Uterus (tissue), 4 donors: ENCODE measurements around the gene STX19. TPM values are rescaled to one million over a fixed set of nuclear protein-coding genes. Genes with fewer than 3 reads are reported as not detected.

Source experiments
- DNase-seq, 2 donors: peaks; one replicate each; pipeline ENCODE4 v3.0.0-alpha.2; 2019 to 2020
- H3K27ac ChIP-seq, 2 donors: fragments of 200-600 bp; sonication (generic); 1 replicate in 1 of 2; 2 replicates in 1 of 2; pipeline ENCODE4 v1.5.1; 2016 to 2018
- H3K27me3 ChIP-seq, 2 donors: fragments of 200-600 bp; sonication (generic); one replicate each; pipeline ENCODE4 v1.5.1; 2018 to 2019; ENCODE audit warnings: control low read depth in 1 of 2
- H3K36me3 ChIP-seq, 2 donors: fragments of 200-600 bp; sonication (generic); one replicate each; pipeline ENCODE4 v1.5.1; 2019; ENCODE audit warnings: control low read depth in 1 of 2
- H3K4me1 ChIP-seq, 2 donors: fragments of 200-600 bp; sonication (generic); one replicate each; pipeline ENCODE4 v1.5.1; 2018 to 2019; ENCODE audit warnings: control low read depth in 1 of 2
- H3K4me3 ChIP-seq, 2 donors: fragments of 200-600 bp; sonication (generic); 1 replicate in 1 of 2; 2 replicates in 1 of 2; pipeline ENCODE4 v1.5.1; 2018 to 2019; ENCODE audit warnings: mild to moderate bottlenecking in 1 of 2
- H3K9me3 ChIP-seq, 2 donors: fragments of 200-600 bp; sonication (generic); one replicate each; pipeline ENCODE4 v1.5.1; 2019; ENCODE audit warnings: control low read depth in 1 of 2
- CTCF ChIP-seq, 4 experiments: fragments of 200-600 bp in 2 of 4; fragments of 450-650 bp in 2 of 4; sonication (generic) in 2 of 4; IDR thresholded peaks; one replicate each; pipeline ENCODE4 v1.5.1; 2016 to 2019; ENCODE audit warnings: antibody characterized with exemption in 4 of 4, mild to moderate bottlenecking in 2 of 4, moderate library complexity in 1 of 4
- POLR2A ChIP-seq, 2 donors: fragments of 450-650 bp; IDR thresholded peaks; one replicate each; pipeline ENCODE4 v1.6.1; 2016; ENCODE audit warnings: antibody characterized with exemption in 2 of 2, mild to moderate bottlenecking in 1 of 2, moderate library complexity in 1 of 2
- intact Hi-C: fragments of 100-400 bp; cut with DNase I; formaldehyde crosslinking; loops from one replicate; pipeline ENCODE4 v1.15.1; 2023; ENCODE audit warnings: low total_unique reads
- total RNA-seq, 4 donors: library from RNA; depleted of rRNA in 3 of 4; stranded (reverse); fragments of >200 nt in 3 of 4; gene quantifications; one replicate each; pipeline versions ENCODE4 v1.1.0 to v1.2.4, GENCODE V29; 2014 to 2023
- donor health status: DM: yes; HTN: yes; CAD: no.

Gene STX19
- total RNA-seq, 4 donors from 2014 or later = 1.5 TPM; not detected in 3

- H3K9me3 ChIP-seq = no peaks in the 10 kb centered on the region
- no peak overlapping the region for H3K4me3 ChIP-seq
- intact Hi-C loops = no loop called here
- DNase-seq = no peak
- H3K36me3 ChIP-seq = no peaks in the 10 kb centered on the region
- H3K4me1 ChIP-seq = peaks cover 0 to 12% of the 10 kb centered on the region in 2 donors
- no peak overlapping the region for H3K27ac ChIP-seq
- no peak for TF ChIP-seq POLR2A (IDR thresholded peaks at IDR 0.05)
- no peak for TF ChIP-seq CTCF (IDR thresholded peaks at IDR 0.05)
- no peaks in the 10 kb centered on the region for H3K27me3 ChIP-seq
Measured at GRCh38 chr3:94066506-94067500, 38.4 kb upstream of the STX19 start.

GRCh38 chr3:94065819-94066480, 37.6 kb upstream of the STX19 start:
- no peak for DNase-seq
- no peaks in the 10 kb centered on the region for H3K36me3 ChIP-seq
- no peak for TF ChIP-seq CTCF (IDR thresholded peaks at IDR 0.05)
- no peak for TF ChIP-seq POLR2A (IDR thresholded peaks at IDR 0.05)
- peaks cover 0 to 12% of the 10 kb centered on the region in 2 donors for H3K4me1 ChIP-seq
- H3K27me3 ChIP-seq = no peaks in the 10 kb centered on the region
- H3K27ac ChIP-seq = no peak overlapping the region
- intact Hi-C loops = no loop called here
- H3K4me3 ChIP-seq = no peak overlapping the region
- no peaks in the 10 kb centered on the region for H3K9me3 ChIP-seq

- H3K36me3 ChIP-seq = no peaks in the 10 kb centered on the region
- no peak for DNase-seq
- no peaks in the 10 kb centered on the region for H3K27me3 ChIP-seq
- intact Hi-C loops = no loop called here
- no peak overlapping the region for H3K27ac ChIP-seq
- TF ChIP-seq POLR2A (IDR thresholded peaks at IDR 0.05) (no peak), CTCF (IDR thresholded peaks at IDR 0.05) (no peak)
- peaks cover 0 to 12% of the 10 kb centered on the region in 2 donors for H3K4me1 ChIP-seq
- H3K4me3 ChIP-seq = no peak overlapping the region
- no peaks in the 10 kb centered on the region for H3K9me3 ChIP-seq
Measured at GRCh38 chr3:94065122-94065521, 36.7 kb upstream of the STX19 start.

GRCh38 chr3:94064243-94064860, 36.0 kb upstream of the STX19 start:
- DNase-seq = no peak
- Histone ChIP-seq H3K36me3 (no peaks in the 10 kb centered on the region), H3K27me3 (no peaks in the 10 kb centered on the region), H3K9me3 (no peaks in the 10 kb centered on the region), H3K4me1 (peaks cover 0 to 12% of the 10 kb centered on the region in 2 donors), H3K4me3 (no peak overlapping the region), H3K27ac (peak overlapping the region in 1 of 2 donors; percentile 96)
- intact Hi-C loops = no loop called here
- no peak for TF ChIP-seq CTCF (IDR thresholded peaks at IDR 0.05)
- no peak for TF ChIP-seq POLR2A (IDR thresholded peaks at IDR 0.05)
